Mesenchymal stem cell (in vitro differentiated cells and primary cell): ENCODE data around the gene KANK2.

Source experiments
- DNase-seq: peaks from one replicate; pipeline ENCODE4 v3.0.0-alpha.2; 2013
- H2AFZ ChIP-seq: one replicate; pipeline ENCODE4 v1.6.1; 2013; ENCODE audit warnings: low read depth, mild to moderate bottlenecking, control low read depth, inconsistent platforms, low read length, moderate library complexity
- H2AK5ac ChIP-seq: 2 replicates; pipeline ENCODE4 v1.6.1; 2013; ENCODE audit warnings: low read length, moderate library complexity, mild to moderate bottlenecking, inconsistent platforms; ENCODE audit not compliant: severe bottlenecking
- H2BK120ac ChIP-seq: one replicate; pipeline ENCODE4 v1.6.1; 2013; ENCODE audit warnings: low read depth, mild to moderate bottlenecking, inconsistent platforms, low read length, moderate library complexity
- H2BK12ac ChIP-seq, 2 experiments: one replicate each; pipeline ENCODE4 v1.6.1; 2013; ENCODE audit warnings: inconsistent platforms in 2 of 2, low read length in 2 of 2, mild to moderate bottlenecking in 2 of 2, moderate library complexity in 2 of 2, control low read depth in 1 of 2
- H2BK15ac ChIP-seq: one replicate; pipeline ENCODE4 v1.6.1; 2013; ENCODE audit warnings: mild to moderate bottlenecking, low read depth, inconsistent platforms; ENCODE audit not compliant: poor library complexity, severe bottlenecking
- H2BK5ac ChIP-seq: 2 replicates; pipeline ENCODE4 v1.6.1; 2013; ENCODE audit warnings: low read depth, mild to moderate bottlenecking, low read length, control low read depth, inconsistent platforms; ENCODE audit not compliant: poor library complexity, severe bottlenecking
- H3K14ac ChIP-seq, 2 experiments: one replicate each; pipeline ENCODE4 v1.6.1; 2013; ENCODE audit warnings: inconsistent platforms in 2 of 2, low read length in 2 of 2, control low read depth in 1 of 2, mild to moderate bottlenecking in 1 of 2, moderate library complexity in 1 of 2
- H3K18ac ChIP-seq, 2 experiments: one replicate each; pipeline ENCODE4 v1.6.1; 2013; ENCODE audit warnings: inconsistent platforms in 2 of 2, low read length in 2 of 2, control low read depth in 1 of 2, low read depth in 1 of 2, mild to moderate bottlenecking in 1 of 2
- H3K23ac ChIP-seq, 2 experiments: one replicate each; pipeline ENCODE4 v1.6.1; 2013; ENCODE audit warnings: inconsistent platforms in 2 of 2, low read length in 2 of 2, mild to moderate bottlenecking in 2 of 2, moderate library complexity in 2 of 2, control low read depth in 1 of 2
- H3K27ac ChIP-seq: 2 replicates; pipeline ENCODE4 v1.5.1; 2013; ENCODE audit warnings: mild to moderate bottlenecking, moderate library complexity, low read length, control low read depth, inconsistent platforms; ENCODE audit not compliant: poor library complexity, severe bottlenecking
- H3K27me3 ChIP-seq, 2 experiments: 2 replicates each; pipeline versions ENCODE4 v1.6.1 to v1.7.0; 2013; ENCODE audit warnings: low read length in 2 of 2, mild to moderate bottlenecking in 2 of 2, moderate library complexity in 2 of 2, control low read depth in 1 of 2, inconsistent platforms in 1 of 2; ENCODE audit not compliant: control insufficient read depth in 1 of 2, insufficient read depth in 1 of 2
- H3K36me3 ChIP-seq, 2 experiments: 2 replicates each; pipeline versions ENCODE4 v1.6.1 to v1.7.0; 2013; ENCODE audit warnings: low read length in 2 of 2, control low read depth in 1 of 2, inconsistent platforms in 1 of 2, low read depth in 1 of 2, mild to moderate bottlenecking in 1 of 2; ENCODE audit not compliant: insufficient read depth in 2 of 2, control insufficient read depth in 1 of 2
- H3K4ac ChIP-seq, 2 experiments: one replicate each; pipeline ENCODE4 v1.6.1; 2013; ENCODE audit warnings: inconsistent platforms in 2 of 2, low read length in 2 of 2, mild to moderate bottlenecking in 2 of 2, moderate library complexity in 2 of 2, control low read depth in 1 of 2, low read depth in 1 of 2
- H3K4me1 ChIP-seq: 2 replicates; pipeline ENCODE4 v1.6.1; 2013; ENCODE audit warnings: low read depth, low read length, control low read depth; ENCODE audit not compliant: control insufficient read depth, insufficient read depth
- H3K4me2 ChIP-seq: 2 replicates; pipeline ENCODE4 v1.6.1; 2013; ENCODE audit warnings: low read length, mild to moderate bottlenecking, inconsistent platforms; ENCODE audit not compliant: poor library complexity, severe bottlenecking
- H3K4me3 ChIP-seq, 2 experiments: 2 replicates each; pipeline versions ENCODE4 v1.5.1 to v1.7.0; 2013; ENCODE audit warnings: low read length in 2 of 2, mild to moderate bottlenecking in 2 of 2, control low read depth in 1 of 2, low read depth in 1 of 2; ENCODE audit not compliant: insufficient read depth in 1 of 2
- H3K79me1 ChIP-seq: replicated peaks from 2 replicates; pipeline ENCODE4 v1.6.1; 2013; ENCODE audit warnings: mild to moderate bottlenecking, control low read depth, low read length, inconsistent platforms; ENCODE audit not compliant: poor library complexity, severe bottlenecking
- H3K9ac ChIP-seq: 2 replicates; pipeline ENCODE4 v1.7.0; 2013; ENCODE audit warnings: mild to moderate bottlenecking, low read length, moderate library complexity
- H3K9me3 ChIP-seq: 2 replicates; pipeline ENCODE4 v1.7.0; 2013; ENCODE audit warnings: mild to moderate bottlenecking, low read length; ENCODE audit not compliant: control insufficient read depth
- H4K8ac ChIP-seq: one replicate; pipeline ENCODE4 v1.6.1; 2013; ENCODE audit warnings: inconsistent platforms, mild to moderate bottlenecking, low read length, moderate library complexity
- H4K91ac ChIP-seq: one replicate; pipeline ENCODE4 v1.6.1; 2013; ENCODE audit warnings: mild to moderate bottlenecking, low read length, inconsistent platforms
- WGBS: methylation state at CpG from one replicate; pipeline ENCODE4 v1.1.7; 2013; ENCODE audit warnings: mixed read lengths; 5-methylcytosine and 5-hydroxymethylcytosine counted together

Gene KANK2

DNA sequence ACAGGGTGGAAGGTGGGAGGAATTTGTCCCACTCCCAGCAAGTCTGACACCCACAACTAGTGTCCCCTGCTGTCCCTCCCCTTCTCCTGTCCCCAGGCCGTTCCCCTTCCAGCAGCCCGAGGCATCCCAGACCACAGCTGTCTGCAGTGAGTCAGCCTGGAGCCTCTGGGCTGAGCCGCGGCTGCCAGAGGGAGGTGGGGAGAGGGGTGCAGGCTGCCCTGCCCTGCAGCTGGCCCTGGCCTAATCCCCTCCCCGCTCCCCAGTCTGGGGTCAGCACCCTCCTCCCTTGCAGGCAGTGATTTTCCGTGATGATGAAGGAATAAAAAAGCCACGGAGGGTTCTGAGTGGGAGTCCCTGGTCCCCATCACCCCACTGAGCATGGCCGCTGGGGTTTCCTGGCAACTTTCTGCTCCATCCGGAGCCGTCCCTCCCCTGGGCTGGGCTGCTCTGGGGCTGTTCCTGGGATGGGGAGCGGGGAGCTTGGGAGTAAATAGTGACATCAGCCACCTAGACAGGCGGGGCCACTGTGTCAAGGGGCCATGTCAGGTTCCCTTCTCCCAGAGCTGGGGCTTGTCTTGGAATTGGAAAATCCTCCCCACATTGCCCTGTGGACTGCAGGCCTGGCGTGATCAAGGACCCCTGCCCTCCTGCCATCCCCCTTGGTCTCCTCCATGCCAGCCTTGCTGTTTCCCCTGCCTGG is 58.6 kb downstream of the KANK2 start:
- WGBS: 7% methylated on average over 11 of the region's 13 CpGs
- peak overlapping the region; percentile 97 for H2AK5ac ChIP-seq
- no peak overlapping the region for H3K4me3 ChIP-seq

DNA sequence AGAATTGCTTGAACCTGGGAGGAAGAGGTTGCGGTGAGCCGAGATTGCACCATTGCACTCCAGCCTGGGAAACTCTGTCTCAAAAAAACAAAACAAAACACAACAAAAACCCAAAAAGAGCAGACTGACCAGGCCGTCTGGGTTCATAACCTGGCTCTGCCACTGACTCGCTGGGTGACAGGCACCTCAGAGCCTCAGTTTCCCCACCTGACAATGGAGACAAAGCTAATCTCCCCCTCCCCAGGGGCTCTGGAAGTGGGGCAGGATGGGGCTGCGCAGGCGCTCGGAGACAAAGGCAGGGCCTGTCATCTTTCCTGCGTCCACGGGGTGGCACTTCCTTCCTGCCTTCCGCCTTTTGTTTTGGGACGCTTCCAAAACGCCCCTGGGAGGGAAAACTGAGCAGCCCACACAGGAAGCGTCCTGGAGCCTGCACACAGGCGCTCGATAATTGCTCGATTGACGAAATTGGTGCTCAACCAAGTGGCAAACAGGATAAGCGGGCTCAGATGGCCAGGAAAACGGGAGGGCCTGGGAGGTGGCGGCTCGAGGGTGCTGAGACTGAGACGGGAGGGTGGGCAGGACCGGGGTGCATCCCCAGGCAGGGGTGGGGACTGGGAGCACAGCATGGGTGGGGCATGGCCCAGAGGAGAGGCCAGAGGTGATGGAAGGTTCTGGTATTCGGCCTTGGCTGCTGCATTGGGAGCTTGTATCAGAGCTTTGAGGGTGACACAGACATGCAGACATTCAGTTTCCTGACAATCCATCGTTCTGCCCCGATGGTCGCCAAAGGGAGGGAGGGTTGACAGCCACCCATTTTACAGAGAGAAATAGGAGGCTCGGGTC is 59.6 kb downstream of the KANK2 start:
- Histone ChIP-seq H3K9me3 (no peaks in the 10 kb centered on the region), H3K79me1 (peaks cover 1% of the 10 kb centered on the region), H2BK5ac (peak overlapping the region; percentile 32), H3K18ac (peak overlapping the region; percentile 75 to 86), H3K4me3 (peak overlapping the region in 1 of 2 experiments; percentile 49), H3K4me2 (peak overlapping the region; percentile 46), H2BK12ac (peak overlapping the region; percentile 72 to 96), H2AFZ (peak overlapping the region; percentile 74), H2AK5ac (peak overlapping the region; percentile 15), H2BK15ac (peak overlapping the region; percentile 50), H3K23ac (no peak overlapping the region), H4K8ac (peak overlapping the region; percentile 83), H3K27ac (peak overlapping the region; percentile 93), H3K4me1 (peaks cover 38% of the 10 kb centered on the region), H2BK120ac (peak overlapping the region; percentile 80), H3K4ac (peak overlapping the region; percentile 49 to 77), H3K9ac (peak overlapping the region; percentile 87), H3K27me3 (no peaks in the 10 kb centered on the region), H4K91ac (peak overlapping the region; percentile 67), H3K36me3 (peaks cover 5 to 11% of the 10 kb centered on the region in 2 experiments), H3K14ac (peak overlapping the region in 1 of 2 experiments; percentile 19)
- 5% methylated on average over 28 of the region's 28 CpGs for WGBS
- peak; percentile 91 for DNase-seq

More for the DNA sequence above, 58.6 kb downstream of the KANK2 start:
- peaks cover 0 to under 1% of the 10 kb centered on the region in 2 experiments for H3K36me3 ChIP-seq
- no peaks in the 10 kb centered on the region for H3K9me3 ChIP-seq
- H3K18ac ChIP-seq: peak overlapping the region; percentile 81 to 99
- peak overlapping the region; percentile 86 to 96 for H3K4ac ChIP-seq
- H2BK5ac ChIP-seq: peak overlapping the region; percentile 85
- peak overlapping the region; percentile 76 for H4K8ac ChIP-seq
- H2BK15ac ChIP-seq: peak overlapping the region; percentile 77
- peak overlapping the region; percentile 33 for H3K4me2 ChIP-seq
- no peaks in the 10 kb centered on the region for H3K27me3 ChIP-seq
- no peak overlapping the region for H2AFZ ChIP-seq
- peak overlapping the region; percentile 93 for H3K27ac ChIP-seq
- peak overlapping the region in 1 of 2 experiments; percentile 50 for H3K14ac ChIP-seq
- peak; percentile 93 for DNase-seq
- peak overlapping the region; percentile 91 for H4K91ac ChIP-seq
- H3K9ac ChIP-seq: peak overlapping the region; percentile 87
- H3K4me1 ChIP-seq: peaks cover 48% of the 10 kb centered on the region
- H2BK12ac ChIP-seq: peak overlapping the region; percentile 34 to 99
- H2BK120ac ChIP-seq: peak overlapping the region; percentile 80
- peaks cover 1% of the 10 kb centered on the region for H3K79me1 ChIP-seq
- H3K23ac ChIP-seq: no peak overlapping the region

DNA sequence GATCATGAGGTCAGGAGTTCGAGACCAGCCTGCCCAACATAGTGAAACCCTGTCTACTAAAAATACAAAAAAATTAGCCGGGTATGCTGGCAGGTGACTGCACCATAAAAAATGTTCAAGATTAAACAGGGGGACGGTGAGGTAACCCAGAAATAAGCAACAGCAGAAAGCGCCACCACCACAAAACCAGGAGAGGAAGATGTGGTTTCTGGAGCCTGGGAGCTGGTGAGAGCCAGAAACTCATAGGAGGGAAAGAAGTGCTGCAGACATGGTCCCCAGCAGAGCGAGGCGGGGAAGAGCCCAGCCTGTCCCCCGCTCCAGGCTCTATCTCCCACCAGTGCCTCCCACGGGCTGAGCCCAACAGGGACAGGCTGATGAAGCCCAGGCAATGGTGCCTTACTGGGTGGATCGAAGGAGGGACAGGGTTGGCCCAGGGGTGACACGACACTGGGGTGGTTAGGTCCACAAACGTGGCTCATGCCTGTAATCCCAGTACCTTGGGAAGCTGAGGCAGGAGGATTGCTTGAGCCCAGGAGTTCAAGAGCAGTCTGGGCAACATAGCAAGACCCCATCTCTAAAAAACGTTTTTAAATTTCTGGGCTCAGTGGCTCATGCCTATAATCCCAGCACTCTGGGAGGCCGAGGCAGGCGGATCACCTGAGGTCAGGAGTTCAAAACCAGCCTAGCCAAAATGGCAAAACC is 60.8 kb downstream of the KANK2 start:
- Histone ChIP-seq H2BK120ac (no peak overlapping the region), H3K27ac (peak overlapping the region; percentile 53), H2BK5ac (no peak overlapping the region), H2AK5ac (peak overlapping the region; percentile 99), H2AFZ (no peak overlapping the region), H3K23ac (no peak overlapping the region), H3K18ac (peak overlapping the region in 1 of 2 experiments; percentile 54), H3K14ac (peak overlapping the region in 1 of 2 experiments; percentile 81), H3K4me3 (no peak overlapping the region), H3K4me2 (no peak overlapping the region), H2BK12ac (peak overlapping the region; percentile 56 to 95), H3K27me3 (no peaks in the 10 kb centered on the region), H3K36me3 (peaks cover 17 to 21% of the 10 kb centered on the region in 2 experiments), H4K91ac (no peak overlapping the region), H4K8ac (no peak overlapping the region), H3K4me1 (peaks cover 29% of the 10 kb centered on the region), H2BK15ac (peak overlapping the region; percentile 86), H3K9me3 (no peaks in the 10 kb centered on the region), H3K4ac (peak overlapping the region in 1 of 2 experiments; percentile 75), H3K79me1 (peaks cover 4% of the 10 kb centered on the region), H3K9ac (peak overlapping the region; percentile 36)
- DNase-seq: peak; percentile 57
- WGBS: 87% methylated on average over 13 of the region's 14 CpGs
